ENCODE results near the gene SNX9. TPM values are rescaled to one million over a fixed set of nuclear protein-coding genes. Genes with fewer than 3 reads are reported as not detected.

SNX9 gene
- total RNA-seq, 1 donor = 5.1 TPM

DNA sequence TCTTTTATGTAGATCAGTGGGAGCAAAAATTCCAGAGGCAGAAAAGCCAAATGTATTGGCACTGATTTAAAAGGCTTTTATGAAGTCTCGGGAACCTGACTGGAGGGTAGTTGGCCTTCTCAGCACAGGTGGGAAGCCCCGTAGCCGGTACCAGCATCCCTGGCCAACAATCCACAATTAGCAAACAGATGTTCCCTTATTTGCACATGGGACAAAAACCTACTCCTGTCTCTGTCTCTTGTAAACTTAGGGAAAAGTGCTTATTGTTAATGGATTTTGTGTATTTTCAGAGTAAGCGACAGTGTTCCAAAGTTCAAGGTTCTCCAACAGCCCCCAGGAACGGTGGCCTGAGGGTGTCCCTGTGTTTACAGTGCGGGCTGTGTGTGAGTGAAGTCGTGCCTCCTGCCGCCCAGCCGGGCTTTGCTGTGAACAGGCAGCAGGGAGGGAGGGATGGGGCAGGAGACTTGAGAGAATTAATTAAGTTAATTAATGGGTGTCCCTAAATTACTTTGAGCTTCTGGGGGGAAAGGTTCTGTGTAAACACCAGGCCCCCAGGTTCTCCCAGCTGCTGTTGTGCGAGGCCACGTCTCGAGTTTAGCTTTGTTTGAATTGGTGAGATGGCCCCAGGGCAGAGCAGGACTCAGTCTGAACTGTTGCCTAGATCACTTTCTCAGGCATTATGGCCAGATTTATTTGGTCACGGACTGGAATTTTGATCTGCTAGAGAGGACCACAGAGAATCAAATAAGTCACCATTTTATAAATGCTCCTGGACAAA, 162.5 kb downstream of the SNX9 start:
- no peak for DNase-seq (ENCODE audit: low read depth in 2 of 3, low spot score in 2 of 3)

DNA sequence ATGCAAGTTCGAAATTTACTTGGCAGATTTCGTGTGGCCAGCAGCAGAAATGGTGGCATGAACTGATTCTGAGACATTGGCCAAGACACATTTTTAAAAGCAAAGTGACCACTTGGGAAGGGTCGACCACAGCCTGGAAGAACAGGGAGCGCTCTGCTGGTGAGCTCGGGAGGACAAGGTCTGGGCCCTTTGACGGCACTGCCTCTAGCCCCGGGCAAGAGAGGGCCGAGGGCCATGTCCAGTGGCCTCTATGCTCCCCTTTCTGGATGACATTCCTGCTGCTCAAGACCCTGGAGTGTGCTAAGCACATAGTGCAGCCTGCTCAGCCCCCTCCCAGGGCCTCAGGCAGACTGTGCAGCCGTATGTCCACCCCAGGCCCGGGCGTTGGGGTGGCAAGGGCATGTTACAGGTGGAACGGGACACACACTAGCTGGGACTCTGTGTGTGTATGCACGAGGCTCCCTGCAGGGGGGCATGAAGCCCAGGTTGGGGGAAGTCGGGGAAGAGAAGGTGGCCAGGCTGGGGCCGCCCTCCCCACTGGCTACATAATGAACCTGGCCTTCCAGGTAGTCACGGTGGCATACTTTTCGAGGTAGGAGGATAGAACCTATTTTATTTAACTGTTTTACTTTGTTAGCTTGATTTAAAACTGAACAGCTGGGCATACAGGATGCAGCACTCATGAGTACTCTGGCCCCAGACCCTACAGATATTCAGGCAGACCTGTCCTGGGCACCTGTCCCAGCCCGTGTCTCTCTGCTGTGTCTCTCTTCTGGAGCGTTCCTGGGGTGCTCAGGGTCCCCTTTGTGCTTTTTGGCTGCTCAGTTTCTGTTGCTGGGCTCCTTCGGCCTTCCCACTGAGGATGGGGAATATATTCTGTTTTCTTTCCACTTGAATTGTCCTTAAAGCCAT, 165.0 kb downstream of the SNX9 start:
- DNase-seq (ENCODE audit: low read depth in 2 of 3, low spot score in 2 of 3) = no peak

DNA sequence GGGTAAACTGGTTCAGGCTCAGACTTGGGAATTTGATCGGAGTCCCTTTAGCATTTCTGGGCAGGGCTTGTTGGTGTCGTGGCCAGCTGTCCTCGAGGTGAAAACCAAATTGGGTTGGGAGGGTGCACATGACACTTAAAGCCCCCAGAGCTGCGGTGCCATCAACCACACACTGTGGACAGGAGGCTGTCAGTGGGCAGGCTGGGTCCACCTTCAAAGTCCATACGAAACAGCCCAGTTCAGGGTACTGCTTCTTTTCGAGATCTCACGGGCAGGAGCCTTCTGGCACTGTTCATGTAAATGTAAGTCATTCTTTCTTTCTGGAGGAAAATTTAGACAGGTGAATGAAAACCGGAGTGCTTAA, 165.6 kb downstream of the SNX9 start:
- DNase-seq (ENCODE audit: low read depth in 2 of 3, low spot score in 2 of 3) = no peak

DNA sequence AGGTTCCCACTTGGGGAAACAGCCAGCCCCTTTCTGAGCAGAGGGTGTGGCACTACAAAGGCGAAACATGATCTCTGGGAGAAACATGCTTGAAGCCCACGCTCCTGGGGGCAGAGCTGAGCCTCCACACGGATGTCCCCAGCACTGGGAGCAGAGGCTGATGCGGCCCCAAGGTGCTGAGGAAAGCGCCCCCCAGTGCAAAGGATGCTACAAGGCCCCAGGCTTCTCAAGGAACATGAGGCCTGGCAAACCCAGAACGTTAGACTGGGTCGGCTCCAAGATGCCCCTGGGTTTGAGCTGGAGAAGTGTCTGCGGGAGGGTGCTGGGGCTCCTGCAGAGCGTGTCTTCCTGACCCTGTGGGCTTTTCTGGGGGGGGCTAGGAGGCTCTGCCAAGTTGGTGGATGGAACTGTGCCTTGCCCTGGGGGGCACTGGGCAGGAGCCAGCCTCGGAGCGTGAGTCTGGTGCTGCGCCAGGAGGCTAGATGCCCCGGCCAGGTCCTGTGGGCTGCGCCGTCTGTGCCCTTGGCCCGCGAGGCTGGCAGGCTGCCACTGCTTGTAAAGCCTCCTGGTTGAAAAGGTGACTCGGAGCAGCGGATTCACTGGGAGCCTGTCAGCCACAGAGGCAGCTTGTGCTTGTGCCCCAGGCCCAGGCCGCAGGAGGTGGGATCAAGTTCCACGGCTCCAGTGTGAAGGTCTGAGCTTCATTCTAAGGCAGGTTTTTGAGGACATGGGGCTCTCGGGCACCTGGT, 166.7 kb downstream of the SNX9 start:
- DNase-seq (ENCODE audit: low read depth in 2 of 3, low spot score in 2 of 3) = peak in 1 of 3 donors; percentile 57

DNA sequence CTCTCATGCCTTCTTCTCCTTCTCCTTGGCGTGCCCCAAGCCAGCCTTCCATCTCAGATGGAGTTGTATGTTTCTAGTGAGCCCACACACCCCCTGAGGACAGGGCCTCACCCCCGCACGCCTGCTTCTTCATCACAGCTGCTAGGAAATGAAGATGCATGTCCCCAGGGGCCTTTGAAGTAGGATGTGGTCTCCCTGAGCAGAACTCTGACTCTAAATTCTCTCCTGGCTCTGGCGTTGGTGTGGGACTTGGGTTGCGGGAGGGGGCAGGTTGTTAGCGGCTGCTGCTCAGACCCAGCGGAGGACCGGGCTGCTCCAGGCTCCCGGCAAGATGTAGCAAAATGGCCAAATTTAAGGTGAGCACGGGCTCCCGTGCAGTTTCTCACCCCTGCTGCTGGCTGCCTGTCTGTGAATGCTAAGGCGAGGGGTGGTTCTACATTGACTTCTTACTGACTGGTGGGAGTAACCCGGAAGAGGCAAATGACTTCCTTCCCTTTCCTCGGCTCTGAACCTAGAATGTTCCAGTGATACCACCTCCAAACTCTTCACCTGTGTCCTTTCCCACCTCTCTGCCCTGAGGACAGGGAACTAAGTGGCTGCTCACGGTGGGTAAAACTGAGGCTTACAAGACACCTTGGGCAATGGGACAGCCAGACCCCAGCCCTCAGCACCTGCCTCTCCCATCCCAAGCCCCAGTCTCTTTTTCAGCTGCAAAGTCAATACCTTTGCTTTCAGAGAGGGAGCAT, 167.4 kb downstream of the SNX9 start:
- peak in 1 of 3 donors; percentile 52 for DNase-seq (ENCODE audit: low read depth in 2 of 3, low spot score in 2 of 3)

DNA sequence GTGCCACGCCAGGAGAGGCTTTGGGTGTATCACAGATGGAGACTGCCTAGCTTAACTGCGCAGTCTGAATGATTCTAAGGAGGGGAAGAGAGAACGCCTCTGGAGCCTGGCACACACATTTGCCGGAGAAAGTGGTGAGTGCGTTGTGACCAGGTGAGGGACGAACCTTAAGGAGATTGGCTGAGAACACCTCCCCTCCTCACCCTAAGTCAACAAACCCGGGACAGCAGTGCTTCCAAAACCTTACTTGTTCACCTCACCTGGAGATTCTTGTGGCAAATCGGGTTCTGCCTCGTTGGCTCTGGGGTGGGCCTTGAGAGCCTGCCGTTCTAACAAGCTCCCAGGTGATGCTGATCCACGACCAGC, 168.0 kb downstream of the SNX9 start:
- DNase-seq (ENCODE audit: low read depth in 2 of 3, low spot score in 2 of 3) = no peak

DNA sequence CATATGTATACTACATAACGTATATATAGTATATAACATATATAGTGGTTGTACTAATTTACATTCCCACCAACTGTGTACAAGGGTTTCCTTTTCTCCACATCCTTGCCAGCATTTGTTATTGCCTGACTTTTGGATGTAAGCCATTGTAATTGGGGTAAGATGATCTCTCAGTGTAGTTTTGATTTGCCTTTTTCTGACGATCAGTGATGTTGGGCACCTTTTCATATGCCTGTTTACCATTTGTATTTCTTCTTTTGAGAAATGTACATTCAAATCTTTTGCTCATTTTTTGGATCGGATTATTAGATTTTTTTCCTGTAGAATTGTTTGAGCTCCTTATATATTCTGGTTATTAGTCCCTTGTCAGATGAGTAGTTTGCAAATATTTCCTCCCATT, 170.0 kb downstream of the SNX9 start:
- DNase-seq (ENCODE audit: low read depth in 2 of 3, low spot score in 2 of 3) = no peak

DNA sequence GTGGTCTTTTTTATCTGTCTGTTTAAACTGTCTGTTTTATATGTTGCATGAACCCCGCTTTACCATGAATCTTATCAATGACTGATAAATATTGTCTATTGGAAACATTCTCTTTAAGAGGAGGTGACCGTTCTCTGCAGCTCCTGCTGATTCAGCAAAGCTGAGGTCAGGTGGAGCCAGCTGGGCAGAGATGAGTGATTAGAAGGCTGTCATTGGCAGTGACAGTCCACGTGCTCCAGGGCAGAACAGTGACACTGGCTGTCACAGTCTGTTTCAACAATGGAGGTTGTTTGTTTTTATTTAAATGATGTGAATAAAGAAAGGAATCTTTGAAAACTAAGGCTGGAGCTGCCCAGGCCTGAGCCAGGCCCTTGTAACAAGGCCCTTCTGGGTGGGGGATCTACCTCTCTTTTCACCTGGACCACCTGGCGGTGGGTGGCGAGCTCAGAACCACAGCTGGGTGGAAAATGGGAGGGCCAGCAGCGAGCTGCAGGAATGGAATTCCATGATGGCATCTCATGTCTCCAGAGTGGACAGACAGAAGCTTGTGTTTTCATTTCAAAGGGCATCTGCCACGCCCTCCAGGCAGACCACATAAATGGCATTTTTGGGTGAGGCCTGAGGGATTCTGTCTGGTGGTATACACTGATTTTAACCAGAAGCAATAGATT, 171.2 kb downstream of the SNX9 start:
- no peak for DNase-seq (ENCODE audit: low read depth in 2 of 3, low spot score in 2 of 3)

Small RNAs within 50 kb of the gene (small RNA-seq; reads per million reads assigned to genes)
- gene HSPE1P26 (not detected), gene RNU6-786P (not detected)

Other genes with a start within 250 kb of the SNX9 start
- 10.2 TPM for gene SYNJ2, start 158.6 kb downstream of the SNX9 start, total RNA-seq